ENCODE measurements around the gene URB1.

The URB1 gene

GRCh38 chr21:32261929-32262328 is 130.9 kb downstream of the URB1 start:
- H3K4me3 ChIP-seq (ENCODE audit: low read depth, low read length) = no peak overlapping the region
- TF ChIP-seq CTCF (IDR thresholded peaks at IDR 0.05; ENCODE audit: low read depth, low read length) = no peak

Data from WI38 (cell line).